Activated CD4-positive, alpha-beta T cell treated with anti-CD3 and anti-CD28 coated beads, Interleukin-2, amount 10 ng/mL, durations not matched to agents 24 days and 14 days (primary cell): ENCODE measurements around the gene IRF2BP1. TPM values are rescaled to one million over a fixed set of nuclear protein-coding genes. Genes with fewer than 3 reads are reported as not detected.
"Not testable (repeated sequence)": the region's sequence is repeated elsewhere in the genome, so short reads cannot be mapped to it uniquely, and the experiment has no call there.

Source experiments
- DNase-seq: peaks from one replicate; pipeline ENCODE4 v3.0.0; 2022
- H3K27ac Mint-ChIP-seq: one replicate; pipeline ENCODE4 v1.8.0; 2022; ENCODE audit warnings: mild to moderate bottlenecking, mixed read lengths
- H3K27me3 Mint-ChIP-seq: one replicate; pipeline ENCODE4 v1.8.0; 2022; ENCODE audit warnings: mixed read lengths
- H3K36me3 Mint-ChIP-seq: one replicate; pipeline ENCODE4 v1.8.0; 2022; ENCODE audit warnings: low read depth, mild to moderate bottlenecking, mixed read lengths
- H3K4me1 Mint-ChIP-seq: one replicate; pipeline ENCODE4 v1.8.0; 2021; ENCODE audit warnings: mixed read lengths
- H3K4me3 Mint-ChIP-seq: one replicate; pipeline ENCODE4 v1.8.0; 2022; ENCODE audit warnings: mild to moderate bottlenecking, moderate library complexity, mixed read lengths
- H3K9me3 Mint-ChIP-seq: one replicate; pipeline ENCODE4 v1.8.0; 2021; ENCODE audit warnings: mixed read lengths
- intact Hi-C: fragments of 100-400 bp; cut with micrococcal nuclease; formaldehyde crosslinking; loops from one replicate; pipeline ENCODE4 v1.15.1; 2023
- total RNA-seq: library from RNA; stranded (reverse); gene quantifications from 2 replicates; pipeline ENCODE4 v1.2.3, GENCODE V29; 2022

The IRF2BP1 gene
- total RNA-seq, 1 donor from 2014 or later, result 18.5 TPM

DNA sequence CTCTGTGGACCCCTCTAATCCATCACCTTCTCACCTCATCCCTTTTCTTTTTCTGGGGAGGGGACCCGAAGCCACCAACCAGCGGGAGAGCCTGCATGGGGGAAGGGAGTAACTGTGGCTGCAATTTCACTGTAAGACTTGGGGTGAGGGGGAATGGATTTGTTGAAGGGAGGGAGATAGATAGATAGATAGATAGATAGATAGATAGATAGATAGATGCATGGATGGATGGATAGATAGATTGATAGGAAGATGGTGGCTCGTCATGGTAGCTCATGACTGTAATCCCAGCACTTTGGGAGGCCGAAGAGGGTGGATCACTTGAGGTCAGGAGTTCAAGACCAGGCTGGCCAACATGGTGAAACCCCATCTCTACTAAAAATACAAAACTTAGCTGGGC, 18.7 kb downstream of the IRF2BP1 start:
- Mint-ChIP-seq H3K4me1 (peaks cover 12% of the 10 kb centered on the region), H3K27me3 (peaks cover 38% of the 10 kb centered on the region)
- H3K36me3 Mint-ChIP-seq, H3K27ac Mint-ChIP-seq, H3K4me3 Mint-ChIP-seq, H3K9me3 Mint-ChIP-seq, DNase-seq, intact Hi-C loops: not testable (repeated sequence)

DNA sequence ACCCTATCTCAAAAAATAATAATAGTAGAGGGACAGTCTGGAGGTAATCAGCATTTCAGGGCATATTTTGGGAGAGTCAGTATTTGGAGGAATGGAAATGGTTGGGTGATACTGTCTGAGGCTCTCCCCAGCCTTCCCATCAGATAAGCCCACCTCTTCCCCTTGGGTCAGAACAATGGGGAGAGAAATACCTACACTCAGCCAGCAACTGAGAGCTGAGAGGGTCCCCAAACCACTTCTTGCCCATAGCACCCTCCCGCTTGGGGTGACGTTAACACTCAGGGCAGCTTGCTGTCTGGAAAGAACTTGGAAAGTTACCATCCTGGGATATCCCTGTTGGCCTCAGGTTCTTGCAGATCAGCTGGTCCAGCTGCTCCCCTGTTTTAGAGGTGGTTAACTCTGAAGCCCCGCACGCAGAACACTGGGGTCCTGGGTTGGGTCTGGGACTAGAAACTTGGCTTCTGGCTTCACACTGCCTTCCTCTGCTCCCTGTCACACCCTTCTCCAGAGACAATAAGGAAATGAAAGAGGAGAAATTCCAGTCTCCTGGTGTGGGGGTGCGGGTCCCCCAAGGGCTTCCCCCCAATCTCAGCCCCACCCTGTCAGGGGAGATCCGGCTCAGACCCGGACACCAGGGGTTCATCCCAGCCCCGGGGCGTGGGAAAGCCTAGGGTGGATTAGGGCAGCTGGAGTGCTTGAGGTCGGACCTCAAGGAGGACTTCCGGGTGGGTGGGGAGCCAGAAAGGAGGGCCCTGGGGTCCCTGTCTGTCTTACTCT, 19.4 kb downstream of the IRF2BP1 start:
- Mint-ChIP-seq H3K9me3 (no peaks in the 10 kb centered on the region), H3K4me3 (no peak overlapping the region), H3K27me3 (peaks cover 38% of the 10 kb centered on the region), H3K36me3 (peaks cover 2% of the 10 kb centered on the region), H3K4me1 (peaks cover 18% of the 10 kb centered on the region), H3K27ac (no peak overlapping the region)
- DNase-seq, result no peak
- intact Hi-C loops, result no loop called here

DNA sequence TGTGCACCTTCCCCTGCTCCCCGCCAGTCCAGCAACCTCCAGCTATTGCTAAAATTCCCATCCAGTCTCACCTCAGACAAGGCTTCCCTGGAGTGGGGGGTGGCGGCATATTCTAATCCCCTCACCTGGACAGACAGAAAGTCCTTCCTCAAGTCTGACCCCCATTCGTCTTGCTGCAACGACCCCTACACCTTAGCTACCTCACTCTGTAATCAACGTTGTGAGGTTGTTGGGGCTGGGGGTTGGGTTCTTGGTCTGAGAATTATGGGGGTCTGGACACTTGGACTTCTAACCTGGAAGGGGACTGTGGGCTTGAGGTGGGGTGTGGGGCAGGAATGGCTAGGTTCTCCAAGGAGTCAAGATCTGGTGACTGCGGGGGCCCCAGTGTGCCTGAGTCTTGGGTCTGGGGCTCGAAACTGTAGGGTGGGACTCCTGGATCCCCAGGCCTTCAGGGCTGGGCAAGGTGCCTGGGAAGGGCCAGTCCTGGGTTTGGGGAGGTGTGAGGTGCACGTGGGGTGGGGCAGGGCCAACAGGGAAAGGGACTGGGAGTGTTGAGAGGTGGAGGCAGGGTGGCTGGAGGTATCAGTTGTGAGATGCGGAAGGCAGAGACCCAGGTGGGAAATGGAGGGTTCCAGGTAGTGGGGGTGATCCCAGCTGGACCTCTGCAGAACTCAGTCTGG, 20.5 kb downstream of the IRF2BP1 start:
- no peak for DNase-seq
- Mint-ChIP-seq H3K4me3 (no peak overlapping the region), H3K27me3 (peaks cover 38% of the 10 kb centered on the region), H3K36me3 (peaks cover 4% of the 10 kb centered on the region), H3K4me1 (peaks cover 21% of the 10 kb centered on the region), H3K27ac (peak overlapping the region; percentile 2), H3K9me3 (no peaks in the 10 kb centered on the region)
- intact Hi-C loops, result no loop called here

DNA sequence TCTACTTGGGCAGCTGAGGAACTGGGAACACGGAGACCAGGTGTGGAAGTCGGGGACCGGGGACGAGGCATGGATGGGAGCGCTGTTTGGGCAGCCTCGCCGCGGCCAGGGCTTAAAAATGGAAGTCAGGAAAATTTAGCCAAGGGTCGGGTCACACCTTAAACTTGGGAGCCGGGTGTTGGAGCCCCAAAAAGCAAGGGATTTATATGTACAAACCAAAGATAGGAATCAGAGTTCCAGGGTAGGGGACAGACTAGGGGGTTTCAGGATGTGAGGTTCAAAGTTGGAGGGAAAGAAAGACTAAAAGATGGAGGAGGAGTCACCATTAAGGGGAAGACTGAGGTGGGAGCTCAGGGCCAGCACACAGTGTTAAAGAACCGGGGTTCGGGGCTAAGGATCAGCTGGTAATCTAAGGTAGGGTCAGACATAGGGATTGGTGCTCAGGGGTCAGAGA, 21.3 kb downstream of the IRF2BP1 start:
- H3K27ac Mint-ChIP-seq, result peak overlapping the region; percentile 35
- intact Hi-C loops, result loop anchor here (1.0 to 5.0 kb wide), 2 partner anchors 19 to 47 kb away; partner anchors contain the start of gene RSPH6A
- peaks cover 38% of the 10 kb centered on the region for H3K27me3 Mint-ChIP-seq
- no peaks in the 10 kb centered on the region for H3K9me3 Mint-ChIP-seq
- DNase-seq, result no peak
- peaks cover 6% of the 10 kb centered on the region for H3K36me3 Mint-ChIP-seq
- peak overlapping the region; percentile 30 for H3K4me3 Mint-ChIP-seq
- peaks cover 21% of the 10 kb centered on the region for H3K4me1 Mint-ChIP-seq

DNA sequence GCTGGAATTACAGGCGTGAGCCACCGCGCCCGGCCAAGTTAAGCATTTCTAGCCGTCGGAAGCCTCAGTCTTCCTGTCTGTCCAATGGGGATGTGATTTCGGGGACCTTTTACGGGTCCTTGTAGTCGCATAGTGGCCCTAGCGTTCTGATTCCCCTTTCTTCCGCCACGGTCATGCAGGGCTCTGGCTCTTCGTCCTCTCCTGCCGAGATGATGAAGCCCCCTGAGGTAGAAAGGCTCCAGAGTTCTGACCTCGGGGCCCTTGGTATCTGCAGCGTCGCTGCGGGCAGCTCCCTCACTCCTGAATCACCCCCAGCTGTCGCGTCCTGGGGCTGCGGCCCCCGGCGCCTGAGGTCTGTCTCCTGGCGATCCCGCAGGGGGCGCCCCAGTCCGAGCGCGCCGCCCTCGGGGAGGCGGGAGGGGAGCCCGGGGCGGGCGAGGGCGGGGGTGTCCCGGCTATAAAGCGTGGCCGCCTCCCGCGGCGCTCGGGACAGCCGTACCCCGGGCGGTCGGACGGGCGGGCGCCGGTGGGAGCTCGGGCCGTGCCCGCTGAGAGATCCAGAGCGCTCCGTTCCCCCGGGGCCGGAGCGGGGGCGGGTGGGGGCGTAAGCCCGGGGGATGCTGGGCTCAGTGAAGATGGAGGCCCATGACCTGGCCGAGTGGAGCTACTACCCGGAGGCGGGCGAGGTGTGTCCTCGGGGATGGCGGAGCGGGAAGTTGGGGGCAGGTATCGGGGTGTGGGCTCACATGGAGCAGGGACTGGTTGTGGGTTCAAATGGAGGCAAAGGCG, 21.9 kb downstream of the IRF2BP1 start, which contains the start of gene FOXA3:
Gene FOXA3, plus strand, starts transcription at position 487 of the 789 bp plus-strand sequence. Its CDS starts 131 bp downstream, at position 618.
- DNase-seq, result peak; percentile 90
- Mint-ChIP-seq H3K27me3 (peaks cover 38% of the 10 kb centered on the region), H3K27ac (peak within 1 kb of the TSS; percentile 97), H3K36me3 (peaks cover 11% of the 10 kb centered on the region), H3K4me3 (peak within 1 kb of the TSS; percentile 90), H3K4me1 (peaks cover 21% of the 10 kb centered on the region), H3K9me3 (no peaks in the 10 kb centered on the region)
- intact Hi-C loops, result loop anchor here (1.0 to 5.0 kb wide), 7 partner anchors 19 to 172 kb away; partner anchors contain the start of genes CCDC61, FBXO46, IRF2BP1 and MYPOP

DNA sequence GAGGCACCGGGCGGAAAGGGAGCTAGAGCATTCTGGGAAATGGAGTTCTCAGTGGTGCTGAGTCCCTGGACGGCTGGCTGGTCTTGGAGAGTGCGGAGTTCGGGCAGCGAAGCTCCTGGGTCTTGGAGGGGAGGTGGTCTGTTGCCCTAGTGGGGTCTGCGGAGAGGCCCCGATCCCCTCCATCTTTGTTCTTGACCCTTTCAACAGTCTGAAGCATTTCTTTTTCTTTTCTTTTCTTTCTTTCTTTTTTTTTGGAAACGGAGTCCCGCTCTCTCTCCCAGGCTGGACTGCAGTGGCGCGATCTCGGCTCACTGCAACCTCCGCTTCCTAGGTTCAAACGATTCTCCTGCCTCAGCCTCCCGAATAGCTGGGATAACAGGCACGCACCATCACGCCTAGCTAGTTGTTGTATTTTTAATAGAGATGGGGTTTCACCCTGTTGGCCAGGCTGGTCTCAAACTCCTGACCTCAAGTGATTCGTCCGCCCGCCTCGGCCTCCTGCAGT, 22.6 kb downstream of the IRF2BP1 start:
- peaks cover 15% of the 10 kb centered on the region for H3K36me3 Mint-ChIP-seq
- peaks cover 38% of the 10 kb centered on the region for H3K27me3 Mint-ChIP-seq
- H3K4me1 Mint-ChIP-seq, result peaks cover 21% of the 10 kb centered on the region
- H3K9me3 Mint-ChIP-seq, result no peaks in the 10 kb centered on the region
- no peak for DNase-seq
- intact Hi-C loops, result loop anchor here (1.0 to 5.0 kb wide), 6 partner anchors 23 to 171 kb away; partner anchors contain the start of genes CCDC61, FBXO46, IRF2BP1 and MYPOP
- H3K27ac Mint-ChIP-seq, result peak overlapping the region; percentile 97
- peak overlapping the region; percentile 90 for H3K4me3 Mint-ChIP-seq

DNA sequence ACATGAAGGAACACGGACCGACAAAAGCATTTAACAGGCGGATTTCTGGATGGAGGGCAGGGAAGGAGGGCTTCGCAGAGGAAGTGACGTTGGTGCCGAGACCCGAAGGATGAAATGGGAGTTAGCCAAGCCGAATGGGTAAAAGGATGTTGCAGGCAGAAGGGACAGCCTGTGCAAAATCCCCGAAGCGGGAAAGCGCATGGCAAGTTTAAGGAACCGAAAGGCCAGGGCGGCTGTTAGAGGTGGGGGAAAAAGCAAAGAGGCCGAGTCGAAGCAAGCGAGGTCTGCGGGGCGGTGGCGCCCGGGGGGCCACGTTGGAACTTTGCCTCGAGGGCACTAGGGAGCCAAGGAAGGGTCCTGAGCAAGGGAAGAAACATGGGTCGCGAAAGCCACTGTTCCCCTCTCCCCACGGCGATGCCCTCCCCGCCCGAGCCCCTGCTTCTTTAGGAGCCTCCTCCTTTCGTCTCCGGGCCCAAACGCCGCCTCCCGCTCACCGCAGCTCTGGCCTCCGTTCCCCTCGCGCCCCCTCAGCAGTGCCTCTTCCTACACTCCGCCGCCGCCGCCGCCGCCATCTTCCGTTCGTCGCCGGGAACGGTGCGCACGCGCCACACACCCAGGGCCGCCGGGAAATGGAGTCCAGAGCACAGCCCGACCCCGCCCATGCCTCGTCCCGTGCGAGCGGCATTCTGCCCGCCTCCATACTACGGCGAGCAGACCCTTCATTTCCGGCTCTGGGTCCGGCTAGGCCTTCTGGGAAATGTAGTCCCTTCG, 23.2 kb downstream of the IRF2BP1 start, which contains the start of gene SYMPK:
Gene SYMPK, minus strand, starts transcription at position 584 of the 771 bp plus-strand sequence. CDS start 8,652 bp downstream, outside the sequence.
- peaks cover 24% of the 10 kb centered on the region for H3K4me1 Mint-ChIP-seq
- intact Hi-C loops, result loop anchor here (1.0 to 5.0 kb wide), 6 partner anchors 24 to 170 kb away; partner anchors contain the start of genes CCDC61, FBXO46, IRF2BP1 and MYPOP
- no peaks in the 10 kb centered on the region for H3K9me3 Mint-ChIP-seq
- peak within 1 kb of the TSS; percentile 90 for H3K4me3 Mint-ChIP-seq
- H3K36me3 Mint-ChIP-seq, result peaks cover 20% of the 10 kb centered on the region
- DNase-seq, result peak; percentile 100
- H3K27me3 Mint-ChIP-seq, result peaks cover 36% of the 10 kb centered on the region
- peak within 1 kb of the TSS; percentile 97 for H3K27ac Mint-ChIP-seq

DNA sequence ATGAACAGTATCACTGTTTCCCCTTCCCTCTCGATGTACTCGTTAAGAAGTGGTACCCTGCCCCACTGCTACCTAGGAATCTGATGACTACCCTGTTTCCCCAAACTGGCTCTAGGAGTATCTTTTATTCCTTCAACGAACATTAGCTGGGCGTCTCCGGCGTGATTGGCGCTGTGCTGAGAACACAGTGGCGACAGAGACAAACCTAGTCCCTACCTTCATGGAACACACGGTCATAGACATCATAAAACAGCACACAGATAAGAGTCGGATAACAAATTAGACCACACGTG, 23.7 kb downstream of the IRF2BP1 start:
- intact Hi-C loops, result loop anchor here (2.0 to 5.0 kb wide), 2 partner anchors 45 to 131 kb away; partner anchors contain the start of genes FBXO46 and RSPH6A
- Mint-ChIP-seq H3K4me3 (peak overlapping the region; percentile 90), H3K4me1 (peaks cover 24% of the 10 kb centered on the region), H3K36me3 (peaks cover 20% of the 10 kb centered on the region), H3K27me3 (peaks cover 32% of the 10 kb centered on the region), H3K27ac (peak overlapping the region; percentile 97), H3K9me3 (no peaks in the 10 kb centered on the region)
- DNase-seq, result no peak

DNA sequence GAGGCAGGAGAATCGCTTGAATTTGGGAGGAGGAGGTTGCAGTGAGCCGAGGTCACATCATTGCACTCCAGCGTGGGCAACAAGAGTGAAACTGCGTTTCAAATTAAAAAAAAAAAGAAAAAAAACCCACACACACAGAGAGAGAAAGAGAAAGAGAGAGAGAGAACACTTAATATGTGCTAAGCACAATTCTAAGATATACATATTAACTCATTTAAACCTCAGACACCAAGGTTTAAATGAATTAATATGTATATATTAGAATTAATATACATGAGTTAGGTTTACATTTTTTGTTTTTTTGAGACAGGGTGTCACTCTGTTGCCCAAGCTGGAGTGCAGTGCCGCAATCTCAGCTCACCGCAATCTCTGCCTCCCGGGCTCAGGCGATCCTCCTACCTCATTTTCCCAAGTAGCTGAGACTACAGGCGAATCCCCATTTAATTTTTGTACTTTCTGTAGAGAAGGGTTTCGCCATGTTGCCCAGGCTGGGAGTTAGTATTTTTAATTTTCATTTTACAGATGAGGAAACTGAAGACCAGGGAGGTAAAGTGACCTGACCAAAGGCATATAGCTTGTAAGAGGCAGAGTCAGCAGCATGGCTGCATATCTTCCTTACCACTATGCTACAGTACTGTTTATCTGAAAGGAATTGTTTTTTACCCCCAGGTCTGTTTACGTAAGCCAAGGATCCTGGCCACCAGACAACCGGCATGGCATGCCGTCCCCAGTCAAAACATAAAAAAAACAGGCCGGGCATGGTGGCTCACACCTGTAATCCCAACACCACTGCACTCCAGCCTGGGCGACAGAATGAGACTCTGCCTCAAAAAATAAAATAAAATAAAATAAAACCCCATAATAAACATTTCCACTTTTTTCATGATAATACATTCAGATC, 25.3 kb downstream of the IRF2BP1 start:
- H3K36me3 Mint-ChIP-seq, result peaks cover 22% of the 10 kb centered on the region
- peak overlapping the region; percentile 90 for H3K4me3 Mint-ChIP-seq
- H3K27me3 Mint-ChIP-seq, result peaks cover 19% of the 10 kb centered on the region

DNA sequence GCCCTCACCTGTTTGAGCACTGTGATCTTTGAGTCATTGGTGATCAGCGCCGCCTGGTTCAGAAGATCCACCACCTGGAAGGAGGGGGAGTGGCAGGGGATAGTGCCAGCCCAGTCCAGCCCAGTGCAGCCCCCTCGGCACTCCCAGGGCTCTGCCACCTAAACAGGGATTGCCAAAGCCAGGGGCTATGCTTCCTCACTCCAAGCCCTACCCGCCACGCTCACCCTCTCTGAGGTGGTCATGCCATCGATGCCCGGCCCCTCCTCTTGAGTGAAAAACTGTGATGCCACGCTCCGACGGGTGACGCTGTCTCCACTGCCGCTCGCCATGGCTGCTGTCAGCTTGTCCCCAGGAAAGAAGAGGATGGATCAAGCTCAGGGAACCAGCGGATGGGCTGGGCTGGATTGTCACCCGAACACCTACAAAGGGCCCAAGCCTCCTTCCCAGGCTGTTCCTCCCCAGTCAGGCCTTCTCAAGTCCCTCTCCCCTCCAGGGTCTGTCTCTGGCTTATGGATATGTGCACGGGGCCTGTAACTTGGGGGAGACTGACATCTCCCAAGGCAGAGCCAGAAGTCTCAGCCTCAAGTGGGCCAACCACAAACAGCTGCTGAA, 31.7 kb downstream of the IRF2BP1 start:
- Mint-ChIP-seq H3K36me3 (peaks cover 46% of the 10 kb centered on the region), H3K4me3 (no peak overlapping the region), H3K4me1 (peaks cover 3% of the 10 kb centered on the region), H3K9me3 (no peaks in the 10 kb centered on the region), H3K27me3 (no peaks in the 10 kb centered on the region), H3K27ac (no peak overlapping the region)
- DNase-seq, result no peak
- intact Hi-C loops, result no loop called here

More for the DNA sequence above, 25.3 kb downstream of the IRF2BP1 start:
- Mint-ChIP-seq H3K27ac (no peak overlapping the region), H3K4me1 (peaks cover 24% of the 10 kb centered on the region), H3K9me3 (no peaks in the 10 kb centered on the region)
- no peak for DNase-seq
- intact Hi-C loops, result loop anchor here (5.0 kb wide), 1 partner anchor 43 kb away; the partner anchor contains the start of gene RSPH6A

DNA sequence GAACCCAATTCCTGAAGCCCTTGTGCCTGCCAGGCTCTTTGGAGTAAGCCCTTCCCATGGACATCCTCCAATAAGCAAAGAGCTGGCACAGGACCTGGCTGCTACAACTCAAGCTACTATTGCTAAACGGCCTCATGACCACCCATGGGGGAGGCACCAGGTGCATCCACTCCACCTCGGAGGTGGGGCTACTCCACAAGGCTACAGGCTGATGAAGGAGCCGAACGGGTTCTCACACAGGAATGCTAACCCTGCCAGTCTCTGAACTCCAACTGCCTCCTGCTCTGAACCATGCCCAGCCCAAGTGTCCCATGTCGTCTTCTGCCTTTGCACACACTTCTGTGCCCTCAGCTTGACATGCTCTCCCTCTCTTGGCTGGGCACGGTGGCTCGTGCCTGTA, 33.0 kb downstream of the IRF2BP1 start:
- H3K27ac Mint-ChIP-seq, result no peak overlapping the region
- H3K36me3 Mint-ChIP-seq, result peaks cover 46% of the 10 kb centered on the region
- H3K27me3 Mint-ChIP-seq, result no peaks in the 10 kb centered on the region
- no peaks in the 10 kb centered on the region for H3K4me1 Mint-ChIP-seq
- intact Hi-C loops, result no loop called here
- H3K4me3 Mint-ChIP-seq, result no peak overlapping the region
- H3K9me3 Mint-ChIP-seq, result no peaks in the 10 kb centered on the region
- DNase-seq, result no peak
